ENCODE data around the gene GREM2. TPM values are rescaled to one million over a fixed set of nuclear protein-coding genes. Genes with fewer than 3 reads are reported as not detected.

Gene GREM2
- total RNA-seq, 4 donors from 2014 or later, result 1.8 to 8.9 (median 3.3) TPM

DNA sequence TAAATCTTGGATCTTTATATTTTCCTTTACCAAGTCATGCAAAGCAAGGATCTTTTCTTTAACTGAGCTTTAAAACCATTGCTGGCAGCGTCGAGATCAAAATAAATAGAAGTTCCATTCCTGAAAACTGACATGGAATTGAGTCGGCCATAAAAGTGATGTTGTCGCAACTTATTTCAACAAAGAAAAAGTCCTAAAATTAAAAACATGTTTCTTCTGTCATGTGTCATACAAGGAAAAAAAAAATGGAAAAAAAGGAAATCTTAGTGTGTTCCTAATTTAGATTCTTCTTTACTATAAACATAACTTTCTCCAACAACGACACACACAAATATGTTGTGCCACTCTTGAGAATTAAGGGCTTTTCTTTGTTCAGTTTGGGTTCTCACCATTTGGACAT is 34.9 kb downstream of the GREM2 start:
- Histone ChIP-seq H3K36me3 (no peaks in the 10 kb centered on the region), H3K4me3 (no peak overlapping the region), H3K4me1 (no peaks in the 10 kb centered on the region), H3K27ac (no peak overlapping the region), H3K9me3 (no peaks in the 10 kb centered on the region), H3K27me3 (no peaks in the 10 kb centered on the region)
- TF ChIP-seq EP300 (IDR thresholded peaks at IDR 0.05), result no peak
- TF ChIP-seq, protein P1, sequence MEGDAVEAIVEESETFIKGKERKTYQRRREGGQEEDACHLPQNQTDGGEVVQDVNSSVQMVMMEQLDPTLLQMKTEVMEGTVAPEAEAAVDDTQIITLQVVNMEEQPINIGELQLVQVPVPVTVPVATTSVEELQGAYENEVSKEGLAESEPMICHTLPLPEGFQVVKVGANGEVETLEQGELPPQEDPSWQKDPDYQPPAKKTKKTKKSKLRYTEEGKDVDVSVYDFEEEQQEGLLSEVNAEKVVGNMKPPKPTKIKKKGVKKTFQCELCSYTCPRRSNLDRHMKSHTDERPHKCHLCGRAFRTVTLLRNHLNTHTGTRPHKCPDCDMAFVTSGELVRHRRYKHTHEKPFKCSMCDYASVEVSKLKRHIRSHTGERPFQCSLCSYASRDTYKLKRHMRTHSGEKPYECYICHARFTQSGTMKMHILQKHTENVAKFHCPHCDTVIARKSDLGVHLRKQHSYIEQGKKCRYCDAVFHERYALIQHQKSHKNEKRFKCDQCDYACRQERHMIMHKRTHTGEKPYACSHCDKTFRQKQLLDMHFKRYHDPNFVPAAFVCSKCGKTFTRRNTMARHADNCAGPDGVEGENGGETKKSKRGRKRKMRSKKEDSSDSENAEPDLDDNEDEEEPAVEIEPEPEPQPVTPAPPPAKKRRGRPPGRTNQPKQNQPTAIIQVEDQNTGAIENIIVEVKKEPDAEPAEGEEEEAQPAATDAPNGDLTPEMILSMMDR (IDR thresholded peaks at IDR 0.05), result no peak
- no peak for TF ChIP-seq POLR2AphosphoS5 (IDR thresholded peaks at IDR 0.05)
- no peak for TF ChIP-seq POLR2A (IDR thresholded peaks at IDR 0.05)
- no peak for ATAC-seq
- 54 to 77% methylated on average over 5 of the region's 5 CpGs for WGBS, 2 donors (ENCODE audit: low coverage in 1 of 2)

DNA sequence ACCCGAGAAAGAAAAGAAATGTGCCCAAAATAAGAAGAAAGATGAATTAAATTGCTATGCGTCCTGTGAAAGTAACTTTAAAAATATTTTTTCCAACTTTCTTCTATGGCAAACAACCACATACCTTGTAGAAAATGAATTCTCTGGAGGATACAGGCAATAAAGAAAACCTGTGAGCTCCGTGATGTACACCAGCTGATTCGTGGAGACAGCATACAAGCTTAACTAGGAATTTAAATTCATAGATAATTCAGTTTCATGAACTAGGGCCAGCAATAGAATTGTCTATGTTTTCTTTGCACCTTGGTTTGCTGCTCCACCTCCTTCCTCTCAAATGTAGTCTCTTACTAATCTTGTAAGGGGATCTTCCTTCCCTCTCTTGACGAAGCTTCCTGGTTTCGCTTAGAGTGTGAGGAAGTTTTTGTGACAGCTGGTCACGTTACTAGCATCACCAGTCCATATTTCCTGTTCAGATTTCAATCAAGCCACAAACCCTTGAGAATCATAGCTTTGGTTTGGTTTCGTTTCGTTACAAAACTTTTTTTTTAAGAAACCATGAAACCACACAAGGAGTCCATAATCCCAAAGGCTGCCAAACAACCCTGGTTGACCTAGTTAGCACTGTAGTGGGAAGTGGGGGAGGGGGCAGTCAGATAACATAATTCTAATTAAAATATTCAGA is 35.8 kb downstream of the GREM2 start:
- H3K9me3 ChIP-seq, result no peaks in the 10 kb centered on the region
- 33 to 66% methylated on average over 7 to 8 of the region's 9 CpGs for WGBS, 2 donors (ENCODE audit: low coverage in 1 of 2)
- ATAC-seq, result peak; percentile 43
- no peak for TF ChIP-seq POLR2A (IDR thresholded peaks at IDR 0.05)
- peak overlapping the region; percentile 9 to 24 for H3K4me3 ChIP-seq
- no peaks in the 10 kb centered on the region for H3K36me3 ChIP-seq
- no peak overlapping the region for H3K27ac ChIP-seq
- H3K27me3 ChIP-seq, result no peaks in the 10 kb centered on the region
- H3K4me1 ChIP-seq, result no peaks in the 10 kb centered on the region

DNA sequence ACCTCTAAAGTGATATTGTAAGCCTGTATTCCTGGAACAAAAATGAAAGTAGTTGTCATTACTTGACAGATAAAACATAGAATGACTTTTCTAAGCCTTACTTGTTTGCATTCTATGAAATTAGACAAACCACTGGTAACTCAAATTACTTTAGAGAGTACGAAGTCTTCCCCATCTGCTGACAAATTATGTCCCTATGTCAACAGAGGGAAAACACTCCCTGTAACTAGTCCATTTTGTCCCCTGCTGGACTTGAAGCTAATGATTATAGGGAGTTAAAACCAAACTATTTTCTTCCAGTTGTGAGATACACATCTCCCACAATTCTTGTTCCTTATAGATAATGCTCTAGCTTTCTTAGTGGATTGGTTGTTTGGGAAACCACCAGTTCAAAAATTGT is 39.6 kb downstream of the GREM2 start:
- Histone ChIP-seq H3K36me3 (no peaks in the 10 kb centered on the region), H3K27me3 (no peaks in the 10 kb centered on the region), H3K9me3 (no peaks in the 10 kb centered on the region), H3K4me1 (no peaks in the 10 kb centered on the region), H3K27ac (no peak overlapping the region), H3K4me3 (no peak overlapping the region)
- 40% methylated on average over 1 of the region's 1 CpG for WGBS, 2 donors (ENCODE audit: low coverage in 1 of 2)
- no peak for ATAC-seq
- TF ChIP-seq POLR2A (IDR thresholded peaks at IDR 0.05) (no peak), POLR2AphosphoS5 (IDR thresholded peaks at IDR 0.05) (no peak), EP300 (IDR thresholded peaks at IDR 0.05) (no peak)
- TF ChIP-seq, protein P1 (IDR thresholded peaks at IDR 0.05), result no peak

DNA sequence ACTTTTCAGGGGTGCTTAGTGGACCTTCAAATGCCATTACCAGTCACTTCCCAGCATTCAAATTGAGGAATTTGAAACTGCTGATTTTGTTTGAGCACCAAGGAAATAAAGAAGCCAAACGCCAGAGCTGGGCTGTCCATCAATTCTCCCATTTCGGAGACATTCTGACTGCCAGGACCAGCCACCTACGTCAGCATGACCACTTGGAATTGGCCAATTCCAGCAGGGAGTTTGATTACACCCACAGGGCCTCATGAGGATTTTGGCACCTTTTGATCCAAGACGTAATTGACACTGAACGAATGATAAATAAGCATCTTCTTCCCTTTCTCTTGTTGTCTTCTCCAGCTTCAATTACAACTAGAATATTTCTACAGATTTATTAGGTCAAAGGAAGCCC is 40.2 kb downstream of the GREM2 start:
- Histone ChIP-seq H3K4me1 (no peaks in the 10 kb centered on the region), H3K4me3 (no peak overlapping the region), H3K27ac (no peak overlapping the region), H3K9me3 (no peaks in the 10 kb centered on the region), H3K36me3 (no peaks in the 10 kb centered on the region), H3K27me3 (no peaks in the 10 kb centered on the region)
- WGBS, 2 donors (ENCODE audit: low coverage in 1 of 2), result 81 to 89% methylated on average over 3 to 5 of the region's 5 CpGs
- TF ChIP-seq EP300 (IDR thresholded peaks at IDR 0.05), result no peak
- TF ChIP-seq POLR2A (IDR thresholded peaks at IDR 0.05), result no peak
- TF ChIP-seq, protein P1 (IDR thresholded peaks at IDR 0.05), result no peak
- TF ChIP-seq POLR2AphosphoS5 (IDR thresholded peaks at IDR 0.05), result no peak
- ATAC-seq, result no peak

DNA sequence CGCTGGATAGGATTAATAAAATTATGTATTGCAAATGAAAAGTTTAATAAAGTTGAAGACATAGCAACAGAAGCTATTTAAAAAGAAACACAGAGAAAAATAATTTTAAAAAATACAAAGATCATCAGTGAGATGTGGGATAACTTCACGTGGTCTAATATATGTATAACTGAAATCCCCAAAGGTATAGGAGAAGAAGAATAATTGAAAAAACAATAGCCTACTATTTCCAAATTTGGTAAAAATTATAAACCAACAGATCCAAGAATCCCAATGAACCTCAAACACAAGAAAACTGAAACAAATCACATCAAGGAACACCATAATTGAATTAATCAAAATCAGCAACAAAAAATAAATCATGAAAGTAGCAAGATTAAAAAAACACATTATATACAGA is 44.9 kb downstream of the GREM2 start:
- Histone ChIP-seq H3K36me3 (no peaks in the 10 kb centered on the region), H3K27me3 (no peaks in the 10 kb centered on the region), H3K27ac (no peak overlapping the region), H3K9me3 (no peaks in the 10 kb centered on the region), H3K4me3 (no peak overlapping the region), H3K4me1 (no peaks in the 10 kb centered on the region)
- WGBS, 2 donors (ENCODE audit: low coverage in 1 of 2), result 83 to 89% methylated on average over 2 of the region's 2 CpGs
- no peak for TF ChIP-seq POLR2A (IDR thresholded peaks at IDR 0.05)
- TF ChIP-seq EP300 (IDR thresholded peaks at IDR 0.05), result no peak
- TF ChIP-seq POLR2AphosphoS5 (IDR thresholded peaks at IDR 0.05), result no peak
- TF ChIP-seq, protein P1 (IDR thresholded peaks at IDR 0.05), result no peak
- ATAC-seq, result no peak

Data from gastroesophageal sphincter (tissue), 4 donors.